A549 (cell line): Measurements from ENCODE around the gene ICAM4. TPM values are rescaled to one million over a fixed set of nuclear protein-coding genes. Genes with fewer than 3 reads are reported as not detected.

ENCODE experiments used
- ATAC-seq, 2 experiments: fragments of 200-7000 bp in 1 of 2; fragments of >200 bp in 1 of 2; cut with Nextera tagmentation in 1 of 2; cut with Tn5 transposase in 1 of 2; 3 replicates each; pipeline versions ENCODE4 v1.8.0 to v1.9.1; 2018 to 2020; ENCODE audit warnings: mild to moderate bottlenecking in 1 of 2, moderate library complexity in 1 of 2
- CTCF ChIA-PET: fragments of 300-600 bp; sonication (Branson Sonifier 250); formaldehyde crosslinking; extraction: SDS; loops from one replicate; lab custom pipeline; 2021; ENCODE audit warnings: antibody characterized with exemption, inconsistent platforms; lab: Yijun Ruan, JAX
- POLR2A ChIA-PET: fragments of 350-600 bp; formaldehyde crosslinking; extraction: SDS; loops from one replicate; lab custom pipeline; 2021; ENCODE audit warnings: antibody characterized with exemption, inconsistent platforms; lab: Yijun Ruan, JAX
- DNase-seq, 2 experiments: peaks; one replicate each; pipeline versions ENCODE4 v3.0.0 to v3.0.0-alpha.2; 2011 to 2016; ENCODE audit warnings: low read depth in 1 of 2, low spot score in 1 of 2
- FAIRE-seq: peaks from 2 replicates; lab custom pipeline; 2011; peaks lifted over from hg19 to GRCh38; lab: Jason Lieb, UNC
- H3K27ac ChIP-seq, 2 experiments: fragments of >200 bp; sonication (Bioruptor Twin); formaldehyde crosslinking; 3 replicates each; pipeline ENCODE4 v1.5.1; 2016 to 2017
- H3K4me1 ChIP-seq: fragments of >200 bp; sonication (Bioruptor Twin); formaldehyde crosslinking; 3 replicates; pipeline ENCODE4 v1.6.1; 2016
- H3K4me2 ChIP-seq: fragments of >200 bp; sonication (Bioruptor Twin); formaldehyde crosslinking; 3 replicates; pipeline ENCODE4 v1.6.1; 2016
- H3K4me3 ChIP-seq: fragments of >200 bp; sonication (Bioruptor Twin); formaldehyde crosslinking; 3 replicates; pipeline ENCODE4 v1.5.1; 2016
- H3K9me3 ChIP-seq: fragments of >200 bp; sonication (Bioruptor Twin); formaldehyde crosslinking; 3 replicates; pipeline ENCODE4 v1.6.1; 2016
- BHLHE40 ChIP-seq: IDR thresholded peaks from 2 replicates; pipeline ENCODE4 v1.6.1; 2012; ENCODE audit warnings: low read depth, low read length, inconsistent platforms
- CEBPB ChIP-seq, 2 experiments: fragments of >200 bp in 1 of 2; sonication (Bioruptor Twin) in 1 of 2; formaldehyde crosslinking in 1 of 2; IDR thresholded peaks; 2 replicates each; pipeline ENCODE4 v1.6.1; 2012 to 2016
- ESRRA ChIP-seq: fragments of 150-350 bp; IDR thresholded peaks from 2 replicates; pipeline ENCODE4 v1.6.1; 2014; ENCODE audit warnings: mild to moderate bottlenecking, low read length, borderline replicate concordance
- FOSL2 ChIP-seq, 2 experiments: fragments of 450-650 bp in 1 of 2; fragments of >200 bp in 1 of 2; sonication (Bioruptor Twin) in 1 of 2; formaldehyde crosslinking; IDR thresholded peaks; 2 replicates each; pipeline versions ENCODE4 v1.5.0 to v1.6.1; 2016 to 2020; ENCODE audit warnings: mild to moderate bottlenecking in 1 of 2, moderate library complexity in 1 of 2
- GATA3 ChIP-seq: IDR thresholded peaks from 2 replicates; pipeline ENCODE4 v1.6.1; 2012; ENCODE audit warnings: borderline replicate concordance
- HDAC2 ChIP-seq: fragments of 200-600 bp; sonication (generic); IDR thresholded peaks from 2 replicates; pipeline ENCODE4 v1.6.1; 2016
- HOXA7 ChIP-seq: fragments of 250-450 bp; sonication (Bioruptor Pico); IDR thresholded peaks from 2 replicates; pipeline ENCODE4 v1.5.0; 2020; ENCODE audit warnings: mild to moderate bottlenecking, moderate library complexity
- HOXB13 ChIP-seq: fragments of 250-450 bp; sonication (Bioruptor Pico); IDR thresholded peaks from 2 replicates; pipeline ENCODE4 v1.5.0; 2020; ENCODE audit warnings: low read depth, mild to moderate bottlenecking, moderate library complexity
- KDM1A ChIP-seq: fragments of 200-600 bp; sonication (generic); IDR thresholded peaks from 2 replicates; pipeline ENCODE4 v1.6.1; 2016; ENCODE audit warnings: low read depth, mild to moderate bottlenecking
- KDM5A ChIP-seq: fragments of 200-600 bp; sonication (generic); IDR thresholded peaks from 2 replicates; pipeline ENCODE4 v1.6.1; 2016; ENCODE audit warnings: antibody characterized with exemption, mild to moderate bottlenecking
- MAFK ChIP-seq: fragments of 450-650 bp; IDR thresholded peaks from 2 replicates; pipeline ENCODE4 v1.6.1; 2014; ENCODE audit not compliant: partially characterized antibody
- NFE2L2 ChIP-seq: fragments of 150-350 bp; conservative IDR thresholded peaks from 2 replicates; pipeline ENCODE4 v1.6.1; 2014; ENCODE audit warnings: low read length
- NPAS2 ChIP-seq: fragments of 250-450 bp; sonication (Bioruptor Pico); IDR thresholded peaks from 2 replicates; pipeline ENCODE4 v1.8.0; 2022; ENCODE audit warnings: mild to moderate bottlenecking, moderate library complexity, borderline replicate concordance
- PHF8 ChIP-seq: fragments of 200-600 bp; sonication (generic); IDR thresholded peaks from 2 replicates; pipeline ENCODE4 v1.6.1; 2016; ENCODE audit warnings: low read depth, mild to moderate bottlenecking, antibody characterized with exemption, moderate library complexity, borderline replicate concordance
- POLR2A ChIP-seq: IDR thresholded peaks from 2 replicates; pipeline ENCODE4 v1.6.1; 2012; ENCODE audit warnings: mild to moderate bottlenecking, low read length
- RAD21 ChIP-seq, 2 experiments: fragments of >200 bp in 1 of 2; sonication (Bioruptor Twin) in 1 of 2; formaldehyde crosslinking in 1 of 2; IDR thresholded peaks in 1 of 2; conservative IDR thresholded peaks in 1 of 2; 2 replicates in 1 of 2; 3 replicates in 1 of 2; pipeline ENCODE4 v1.6.1; 2012 to 2018; ENCODE audit warnings: inconsistent platforms in 1 of 2
- REST ChIP-seq: fragments of 200-600 bp; sonication (generic); IDR thresholded peaks from 2 replicates; pipeline ENCODE4 v1.6.1; 2016; ENCODE audit warnings: antibody characterized with exemption, mild to moderate bottlenecking, moderate library complexity
- RFX5 ChIP-seq: fragments of 450-650 bp; IDR thresholded peaks from 2 replicates; pipeline ENCODE4 v1.7.1; 2014; ENCODE audit warnings: antibody characterized with exemption, mild to moderate bottlenecking, moderate library complexity
- RNF2 ChIP-seq: fragments of 200-600 bp; sonication (generic); IDR thresholded peaks from 2 replicates; pipeline ENCODE4 v1.6.1; 2016; ENCODE audit warnings: low read depth, mild to moderate bottlenecking, antibody characterized with exemption, moderate library complexity, borderline replicate concordance
- TFCP2L1 ChIP-seq: fragments of 250-450 bp; sonication (Bioruptor Pico); IDR thresholded peaks from 2 replicates; pipeline ENCODE4 v1.5.0; 2021; ENCODE audit warnings: mild to moderate bottlenecking
- ZC3H11A ChIP-seq: fragments of 450-650 bp; IDR thresholded peaks from 2 replicates; pipeline ENCODE4 v1.6.1; 2014; ENCODE audit warnings: antibody characterized with exemption, mild to moderate bottlenecking
- ZFP36 ChIP-seq: fragments of 450-650 bp; IDR thresholded peaks from 2 replicates; pipeline ENCODE4 v1.6.1; 2014; ENCODE audit warnings: borderline replicate concordance; ENCODE audit not compliant: partially characterized antibody
- WGBS: methylation state at CpG from one replicate; pipeline ENCODE4 v1.1.6; 2017; ENCODE audit errors: missing lambda C conversion rate; 5-methylcytosine and 5-hydroxymethylcytosine counted together
- polyA plus RNA-seq, 4 experiments: library from polyadenylated mRNA; depleted of rRNA in 3 of 4; stranded (reverse); fragments of >200 nt; fragmentation: RNase III in 1 of 4; extraction: RNeasy Plus Mini Kit Qiagen cat#74134 plus additional on column Dnase treatment in 1 of 4; gene quantifications; 2 replicates in 3 of 4; 3 replicates in 1 of 4; pipeline ENCODE4 v1.2.3, GENCODE V29; 2011 to 2017

The ICAM4 gene
- polyA plus RNA-seq, 2 of the 4 experiments (the other 2 are of a cell fraction): not detected

DNA sequence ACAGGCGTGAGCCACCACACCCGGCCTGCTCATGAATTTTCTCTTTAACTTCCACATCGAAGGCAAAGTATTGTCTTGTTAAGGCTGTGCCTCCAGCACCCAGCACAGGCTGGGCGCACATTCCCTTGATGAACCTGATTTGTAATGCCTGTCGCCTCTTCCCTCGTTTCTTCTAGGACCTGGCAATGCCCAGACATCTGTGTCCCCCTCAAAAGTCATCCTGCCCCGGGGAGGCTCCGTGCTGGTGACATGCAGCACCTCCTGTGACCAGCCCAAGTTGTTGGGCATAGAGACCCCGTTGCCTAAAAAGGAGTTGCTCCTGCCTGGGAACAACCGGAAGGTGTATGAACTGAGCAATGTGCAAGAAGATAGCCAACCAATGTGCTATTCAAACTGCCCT lies 12.2 kb upstream of the ICAM4 start (continued):
- TF ChIP-seq HOXA7 (CRISPR knock-in tag): no peak
- TF ChIP-seq RFX5: no peak
- TF ChIP-seq RAD21 (conservative IDR thresholded peaks at IDR 0.05 in 1 of 2, IDR thresholded peaks at IDR 0.05 in 1 of 2): no peak

DNA sequence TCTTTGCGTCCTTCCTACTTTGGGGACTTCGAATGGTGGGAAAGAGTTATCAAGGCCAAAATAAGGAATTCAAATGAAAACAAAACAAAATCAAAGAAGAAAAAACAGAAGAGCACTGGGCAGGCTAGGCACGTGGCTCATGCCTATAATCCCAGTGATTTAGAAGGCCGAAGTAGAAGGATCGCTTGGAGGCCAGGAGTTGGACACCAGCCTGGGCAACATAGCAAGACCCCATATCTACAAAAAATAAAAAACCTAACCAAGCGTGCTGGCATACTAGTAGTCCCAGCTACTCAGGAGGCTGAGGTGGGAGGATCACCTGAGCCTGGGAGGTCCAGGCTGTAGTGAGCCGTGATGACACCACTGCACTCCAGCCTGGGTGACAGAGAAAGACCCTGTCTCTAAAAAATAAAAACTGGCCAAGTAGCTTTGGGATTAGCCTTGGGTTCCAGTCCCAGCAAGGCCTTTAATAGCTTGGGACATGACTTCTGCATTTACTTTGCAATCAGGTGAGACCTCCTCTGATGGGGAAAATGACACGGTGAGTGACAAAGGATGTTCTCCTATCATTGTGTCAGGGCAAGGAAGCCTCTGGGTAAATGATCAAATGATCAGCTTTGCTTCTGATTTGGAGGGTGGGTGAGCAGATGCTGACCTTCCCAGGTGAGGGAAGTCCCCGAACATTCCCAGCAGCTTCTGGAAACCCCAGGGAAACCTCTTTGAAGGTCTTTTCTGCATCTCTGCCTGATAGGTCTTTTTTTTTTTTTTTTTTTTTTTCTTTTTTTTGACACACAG lies 8.8 kb upstream of the ICAM4 start:
- Histone ChIP-seq H3K4me1 (peaks cover under 1% of the 10 kb centered on the region; the same call in 1 of the 3 replicates), H3K9me3 (no peaks in the 10 kb centered on the region), H3K4me2 (no peak overlapping the region), H3K27ac (no peak overlapping the region), H3K4me3 (no peak overlapping the region)
- ChIA-PET POLR2A (interaction anchor here (1.1 kb wide), 1 partner anchor 9 kb away, joined by 3 read pairs; no protein-coding TSS in a partner anchor), CTCF (interaction anchor here (0.8 to 5.0 kb wide), 7 partner anchors 9 to 113 kb away, joined by 3 to 16 read pairs (median 5); partner anchors contain the start of gene ZGLP1)
- ATAC-seq: no peak
- no peak for DNase-seq
- FAIRE-seq: no peak
- 81% methylated on average over 9 of the region's 9 CpGs for WGBS
- TF ChIP-seq HOXB13 (CRISPR knock-in tag): no peak
- TF ChIP-seq PHF8: no peak
- no peak for TF ChIP-seq TFCP2L1 (CRISPR knock-in tag)
- no peak for TF ChIP-seq ZC3H11A
- no peak for TF ChIP-seq GATA3
- no peak for TF ChIP-seq HDAC2
- TF ChIP-seq FOSL2 (IDR thresholded peaks at IDR 0.05): no peak
- no peak for TF ChIP-seq FOSL2 (CRISPR knock-in tag; IDR thresholded peaks at IDR 0.05)
- TF ChIP-seq RNF2: no peak
- TF ChIP-seq NPAS2: no peak
- no peak for TF ChIP-seq REST

GRCh38 chr19:10278935-10279334 lies 7.8 kb upstream of the ICAM4 start:
- TF ChIP-seq KDM1A (no peak), KDM5A (no peak), ESRRA (no peak), CEBPB (IDR thresholded peaks at IDR 0.05) (no peak), MAFK (no peak), BHLHE40 (no peak), NFE2L2 (no peak), POLR2A (no peak), ZFP36 (no peak), HOXA7 (CRISPR knock-in tag) (no peak)
- POLR2A ChIA-PET: interaction anchor here (0.6 kb wide), 1 partner anchor 52 kb away, joined by 5 read pairs; no protein-coding TSS in a partner anchor
- CTCF ChIA-PET: interaction anchor here (1.3 to 5.0 kb wide), 4 partner anchors 12 to 112 kb away, joined by 5 to 16 read pairs (median 6); no protein-coding TSS in a partner anchor

More at GRCh38 chr19:10278935-10279334, 7.8 kb upstream of the ICAM4 start:
- peaks cover 8% of the 10 kb centered on the region; the same call in 1 of the 3 replicates for H3K4me1 ChIP-seq
- H3K27ac ChIP-seq: no peak overlapping the region
- H3K4me2 ChIP-seq: no peak overlapping the region
- FAIRE-seq: no peak
- H3K9me3 ChIP-seq: no peaks in the 10 kb centered on the region
- DNase-seq: no peak
- H3K4me3 ChIP-seq: no peak overlapping the region
- no peak for ATAC-seq
- WGBS: 88% methylated on average over 1 of the region's 1 CpG
